Type B pancreatic cell (in vitro differentiated cells): ENCODE measurements around the gene USP6. TPM values are rescaled to one million over a fixed set of nuclear protein-coding genes. Genes with fewer than 3 reads are reported as not detected.
"Not testable (repeated sequence)": the region's sequence is repeated elsewhere in the genome, so short reads cannot be mapped to it uniquely, and the experiment has no call there.

ENCODE experiments used
- DNase-seq: peaks from one replicate; pipeline ENCODE4 v3.0.0; 2021; ENCODE audit warnings: mixed read lengths; ENCODE audit not compliant: unreplicated experiment; ENCODE audit errors: extremely low spot score
- H3K27ac Mint-ChIP-seq: 2 replicates; pipeline ENCODE4 v1.8.0; 2021; ENCODE audit warnings: mild to moderate bottlenecking, mixed read lengths
- H3K27me3 Mint-ChIP-seq: 2 replicates; pipeline ENCODE4 v1.8.0; 2021; ENCODE audit warnings: mixed read lengths
- H3K36me3 Mint-ChIP-seq: 2 replicates; pipeline ENCODE4 v1.8.0; 2021; ENCODE audit warnings: mixed read lengths
- H3K4me1 Mint-ChIP-seq: one replicate; pipeline ENCODE4 v1.8.0; 2021; ENCODE audit warnings: mixed read lengths; ENCODE audit not compliant: unreplicated experiment
- H3K4me3 Mint-ChIP-seq: 2 replicates; pipeline ENCODE4 v1.8.0; 2021; ENCODE audit warnings: mild to moderate bottlenecking, mixed read lengths
- H3K9me3 Mint-ChIP-seq: 2 replicates; pipeline ENCODE4 v1.8.0; 2021; ENCODE audit warnings: mixed read lengths
- CTCF ChIP-seq: fragments of 200-600 bp; sonication (generic); conservative IDR thresholded peaks from 2 replicates; pipeline ENCODE4 v1.5.0; 2021; ENCODE audit warnings: antibody characterized with exemption, mild to moderate bottlenecking
- total RNA-seq: library from RNA; stranded (reverse); gene quantifications from 2 replicates; pipeline ENCODE4 v1.2.1, GENCODE V29; 2021; ENCODE audit warnings: low replicate concordance

Gene USP6
- total RNA-seq, 1 donor from 2014 or later: 0.22 TPM

GRCh38 chr17:5126719-5127488, 11.1 kb downstream of the USP6 start:
- TF ChIP-seq CTCF: no peak
- Mint-ChIP-seq H3K9me3 (no peaks in the 10 kb centered on the region), H3K27ac (no peak overlapping the region), H3K27me3 (peaks cover 29% of the 10 kb centered on the region), H3K4me3 (no peak overlapping the region), H3K36me3 (no peaks in the 10 kb centered on the region), H3K4me1 (no peaks in the 10 kb centered on the region)
- peak; percentile 49 for DNase-seq

GRCh38 chr17:5127910-5128309, 12.1 kb downstream of the USP6 start:
- Mint-ChIP-seq H3K27me3 (peaks cover 26% of the 10 kb centered on the region), H3K4me3 (no peak overlapping the region), H3K36me3 (no peaks in the 10 kb centered on the region), H3K4me1 (no peaks in the 10 kb centered on the region), H3K27ac (no peak overlapping the region), H3K9me3 (no peaks in the 10 kb centered on the region)
- no peak for TF ChIP-seq CTCF
- DNase-seq: peak; percentile 34

GRCh38 chr17:5128387-5128786, 12.6 kb downstream of the USP6 start:
- H3K4me3 Mint-ChIP-seq, H3K4me1 Mint-ChIP-seq, H3K9me3 Mint-ChIP-seq, H3K36me3 Mint-ChIP-seq, H3K27ac Mint-ChIP-seq: not testable (repeated sequence)
- H3K27me3 Mint-ChIP-seq: peaks cover 26% of the 10 kb centered on the region
- DNase-seq: peak; percentile 52

GRCh38 chr17:5128905-5129535, 13.2 kb downstream of the USP6 start:
- no peak for TF ChIP-seq CTCF
- peak; percentile 44 for DNase-seq
- no peak overlapping the region for H3K27ac Mint-ChIP-seq
- no peaks in the 10 kb centered on the region for H3K4me1 Mint-ChIP-seq
- peaks cover 22% of the 10 kb centered on the region for H3K27me3 Mint-ChIP-seq
- H3K4me3 Mint-ChIP-seq: no peak overlapping the region
- H3K36me3 Mint-ChIP-seq: no peaks in the 10 kb centered on the region
- no peaks in the 10 kb centered on the region for H3K9me3 Mint-ChIP-seq

GRCh38 chr17:5129770-5130169, 13.9 kb downstream of the USP6 start:
- not testable (repeated sequence) for H3K27ac Mint-ChIP-seq, H3K4me1 Mint-ChIP-seq, H3K36me3 Mint-ChIP-seq, H3K9me3 Mint-ChIP-seq, H3K4me3 Mint-ChIP-seq
- DNase-seq: peak; percentile 37
- peaks cover 19% of the 10 kb centered on the region for H3K27me3 Mint-ChIP-seq

GRCh38 chr17:5130261-5130660, 14.4 kb downstream of the USP6 start:
- H3K4me1 Mint-ChIP-seq: not testable (repeated sequence)
- H3K27me3 Mint-ChIP-seq: peaks cover 17% of the 10 kb centered on the region

GRCh38 chr17:5130687-5131086, 14.9 kb downstream of the USP6 start:
- not testable (repeated sequence) for H3K9me3 Mint-ChIP-seq, DNase-seq, H3K27ac Mint-ChIP-seq, H3K36me3 Mint-ChIP-seq, H3K4me3 Mint-ChIP-seq, H3K4me1 Mint-ChIP-seq
- H3K27me3 Mint-ChIP-seq: peaks cover 16% of the 10 kb centered on the region

More at GRCh38 chr17:5130261-5130660, 14.4 kb downstream of the USP6 start:
- DNase-seq, H3K9me3 Mint-ChIP-seq, H3K4me3 Mint-ChIP-seq, H3K36me3 Mint-ChIP-seq, H3K27ac Mint-ChIP-seq: not testable (repeated sequence)
